Pancreas (tissue), 10 donors: Measurements from ENCODE around the gene GNGT1. TPM values are rescaled to one million over a fixed set of nuclear protein-coding genes. Genes with fewer than 3 reads are reported as not detected.
"Not testable (repeated sequence)": the region's sequence is repeated elsewhere in the genome, so short reads cannot be mapped to it uniquely, and the experiment has no call there.

Experiments used
- ATAC-seq, 4 donors: fragments of 200-7000 bp; cut with Tn5 transposase; one replicate each; pipeline versions ENCODE4 v1.8.0 to v1.9.1; 2020; ENCODE audit warnings: mild to moderate bottlenecking in 4 of 4, moderate library complexity in 4 of 4
- DNase-seq, 6 donors: peaks; one replicate each; pipeline ENCODE4 v3.0.0-alpha.2; 2020
- FAIRE-seq: peaks from 2 replicates; lab custom pipeline; 2012; peaks lifted over from hg19 to GRCh38; lab: Jason Lieb, UNC
- H3K27ac ChIP-seq, 4 donors: fragments of 200-600 bp; sonication (generic); 1 replicate in 3 of 4; 2 replicates in 1 of 4; pipeline versions ENCODE4 v1.5.0 to v1.8.0; 2020
- H3K27me3 ChIP-seq, 4 donors: fragments of 200-600 bp; one replicate each; pipeline ENCODE4 v1.8.0; 2021
- H3K36me3 ChIP-seq, 3 donors: fragments of 200-600 bp; sonication (generic) in 1 of 3; one replicate each; pipeline versions ENCODE4 v1.5.0 to v1.8.0; 2020 to 2021
- H3K4me1 ChIP-seq, 3 donors: fragments of 200-600 bp; one replicate each; pipeline ENCODE4 v1.8.0; 2021
- H3K4me3 ChIP-seq, 4 donors: fragments of 200-600 bp; sonication (generic) in 2 of 4; one replicate each; pipeline versions ENCODE4 v1.5.0 to v1.8.0; 2020 to 2021
- H3K9me3 ChIP-seq, 4 donors: fragments of 200-600 bp; one replicate each; pipeline ENCODE4 v1.8.0; 2021
- CTCF ChIP-seq, 4 donors: fragments of 200-600 bp; sonication (generic) in 3 of 4; IDR thresholded peaks; one replicate each; pipeline versions ENCODE4 v1.5.0 to v1.8.0; 2021; ENCODE audit warnings: antibody characterized with exemption in 4 of 4
- WGBS, 2 donors: extraction: QIAGEN DNeasy Blood & Tissue Kit; methylation state at CpG; one replicate each; pipeline ENCODE4 v1.1.7; 2013; 5-methylcytosine and 5-hydroxymethylcytosine counted together
- intact Hi-C, 3 donors: fragments of 100-400 bp; cut with DNase I; formaldehyde crosslinking; loops; one replicate each; pipeline versions ENCODE4 v1.11.1 to v1.14.2; 2022
- polyA plus RNA-seq, 2 donors: library from polyadenylated mRNA; stranded (reverse); fragments of 200-250 nt; gene quantifications; one replicate each; pipeline ENCODE4 v1.2.3, GENCODE V29; 2013
- total RNA-seq, 6 donors: library from RNA; stranded (reverse); fragmentation: NEBNext Ultra II Directional in 4 of 6; extraction: Animal tissue kit (Norgen Biotek cat#: 25700) in 4 of 6; gene quantifications; one replicate each; pipeline versions ENCODE4 v1.2.1 to v1.2.4, GENCODE V29; 2021 to 2023
- donor health status: healthy with polysubstance abuse.
- donor health status: DM: no; HTN: no; CAD: no; lungs with moderate emphysema.
- donor health status: DM: no; HTN: no; CAD: no.
- donor health status: control.
- donor health status: control.
- donor health status: Bipolar disorder and iron deficiency.
- donor health status: DM: yes; HTN: yes; CAD: no.
- donor health status: DM: no; HTN: no; CAD: no.
- donor health status: DM: no; HTN: no; CAD: no.
- donor health status: DM: yes; HTN: yes; CAD: no.

The GNGT1 gene
- total and polyA plus RNA-seq, 8 donors, result not detected

DNA sequence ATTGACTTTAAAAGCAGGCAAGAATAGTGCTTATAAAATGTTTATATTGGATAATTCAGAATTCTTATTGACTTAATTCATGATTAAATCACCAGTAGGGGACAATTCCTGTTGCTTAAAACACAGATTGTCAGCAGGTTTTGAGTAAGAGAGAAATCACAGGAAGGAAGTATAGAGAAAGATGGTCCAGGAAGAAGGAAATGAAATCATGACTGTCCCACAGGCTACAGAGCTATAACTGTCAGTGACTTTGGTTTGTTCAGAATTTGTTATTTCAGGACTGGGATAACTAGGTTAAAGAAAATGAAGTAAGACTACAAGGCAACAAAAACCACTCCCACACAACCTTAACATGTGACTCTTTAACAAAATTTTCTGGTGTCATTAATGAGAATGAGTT lies 6.8 kb downstream of the GNGT1 start:
- H3K4me1 ChIP-seq, result no peaks in the 10 kb centered on the region
- H3K27me3 ChIP-seq, result no peaks in the 10 kb centered on the region
- no peak for TF ChIP-seq CTCF (IDR thresholded peaks at IDR 0.05)
- no peak overlapping the region for H3K27ac ChIP-seq
- intact Hi-C loops, result no loop called here
- H3K36me3 ChIP-seq, result no peaks in the 10 kb centered on the region
- DNase-seq (no peak), ATAC-seq (no peak), FAIRE-seq (no peak)
- no peak overlapping the region for H3K4me3 ChIP-seq
- no peaks in the 10 kb centered on the region for H3K9me3 ChIP-seq

DNA sequence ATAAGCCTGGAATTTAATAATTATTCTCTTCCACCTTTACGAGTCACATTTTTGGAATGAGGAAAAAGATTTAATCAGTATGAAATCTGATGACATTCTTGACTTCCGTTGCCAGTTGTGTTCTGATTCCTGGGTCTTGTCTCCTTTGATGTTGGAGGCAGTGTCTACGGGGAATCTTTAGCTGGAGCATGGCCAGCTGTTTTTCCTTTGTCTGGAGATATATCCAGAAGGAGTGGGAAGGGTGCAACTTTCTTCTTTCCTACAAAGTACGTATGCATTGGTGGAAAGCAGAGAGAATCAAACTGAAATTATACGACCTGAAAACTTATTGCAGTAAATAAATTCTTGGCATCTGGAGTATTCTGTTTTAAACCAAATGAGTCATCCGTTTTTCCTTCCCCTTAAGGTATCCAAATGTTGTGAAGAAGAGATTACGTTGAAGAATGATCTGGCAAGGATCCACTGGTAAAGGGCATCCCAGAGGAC lies 8.3 kb downstream of the GNGT1 start:
- H3K27me3 ChIP-seq, result peaks cover 0 to 4% (median 0%) of the 10 kb centered on the region in 4 donors
- DNase-seq (no peak), FAIRE-seq (peak; percentile 9), ATAC-seq (peak in 1 of 4 donors; percentile 45)
- H3K4me1 ChIP-seq, result no peaks in the 10 kb centered on the region
- H3K27ac ChIP-seq, result peak overlapping the region in 2 of 4 donors; percentile 31 to 52
- H3K4me3 ChIP-seq, result no peak overlapping the region
- 20 to 26% methylated on average over 7 of the region's 7 CpGs for WGBS, 2 donors
- TF ChIP-seq CTCF (IDR thresholded peaks at IDR 0.05), result no peak
- intact Hi-C loops, result no loop called here
- no peaks in the 10 kb centered on the region for H3K9me3 ChIP-seq
- H3K36me3 ChIP-seq, result no peaks in the 10 kb centered on the region

- FAIRE-seq, result peak; percentile 78
- DNase-seq, H3K9me3 ChIP-seq, H3K4me3 ChIP-seq, ATAC-seq, H3K36me3 ChIP-seq, H3K4me1 ChIP-seq, intact Hi-C loops, H3K27me3 ChIP-seq: not testable (repeated sequence)
- H3K27ac ChIP-seq, result peak overlapping the region in 1 of 4 donors; percentile 52
- WGBS, 2 donors, result 65 to 77% methylated on average over 2 to 3 of the region's 3 CpGs
Observed at GRCh38 chr7:93915206-93915842, 9.0 kb downstream of the GNGT1 start.

- ATAC-seq, DNase-seq, H3K27ac ChIP-seq, H3K4me1 ChIP-seq, H3K9me3 ChIP-seq, H3K36me3 ChIP-seq, H3K4me3 ChIP-seq, intact Hi-C loops, H3K27me3 ChIP-seq: not testable (repeated sequence)
- FAIRE-seq, result peak; percentile 61
Observed at GRCh38 chr7:93915888-93916287, 9.5 kb downstream of the GNGT1 start.

DNA sequence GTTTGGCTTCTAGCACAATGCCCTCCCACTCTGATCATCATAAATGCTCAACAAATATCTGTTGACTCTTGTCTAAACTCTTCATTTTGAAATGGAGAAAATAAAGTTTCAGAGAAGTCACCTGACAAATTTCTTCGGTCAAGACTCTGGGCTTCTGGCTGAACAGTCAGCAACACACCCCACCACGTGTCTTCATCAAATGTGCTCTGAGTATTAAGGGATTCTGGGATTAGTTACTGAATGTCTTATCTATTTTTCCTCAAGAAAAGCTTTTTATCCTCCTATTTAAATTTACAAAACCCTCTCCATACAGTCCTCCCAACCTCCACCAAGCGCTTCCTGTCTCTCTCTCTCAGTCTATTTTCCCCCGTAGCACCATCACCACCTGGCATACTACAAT lies 9.9 kb downstream of the GNGT1 start:
- intact Hi-C loops, FAIRE-seq, H3K4me3 ChIP-seq, H3K27ac ChIP-seq, H3K27me3 ChIP-seq, H3K9me3 ChIP-seq, H3K36me3 ChIP-seq, H3K4me1 ChIP-seq, DNase-seq, ATAC-seq: not testable (repeated sequence)
- WGBS, 2 donors, result 63 to 66% methylated on average over 4 of the region's 4 CpGs

DNA sequence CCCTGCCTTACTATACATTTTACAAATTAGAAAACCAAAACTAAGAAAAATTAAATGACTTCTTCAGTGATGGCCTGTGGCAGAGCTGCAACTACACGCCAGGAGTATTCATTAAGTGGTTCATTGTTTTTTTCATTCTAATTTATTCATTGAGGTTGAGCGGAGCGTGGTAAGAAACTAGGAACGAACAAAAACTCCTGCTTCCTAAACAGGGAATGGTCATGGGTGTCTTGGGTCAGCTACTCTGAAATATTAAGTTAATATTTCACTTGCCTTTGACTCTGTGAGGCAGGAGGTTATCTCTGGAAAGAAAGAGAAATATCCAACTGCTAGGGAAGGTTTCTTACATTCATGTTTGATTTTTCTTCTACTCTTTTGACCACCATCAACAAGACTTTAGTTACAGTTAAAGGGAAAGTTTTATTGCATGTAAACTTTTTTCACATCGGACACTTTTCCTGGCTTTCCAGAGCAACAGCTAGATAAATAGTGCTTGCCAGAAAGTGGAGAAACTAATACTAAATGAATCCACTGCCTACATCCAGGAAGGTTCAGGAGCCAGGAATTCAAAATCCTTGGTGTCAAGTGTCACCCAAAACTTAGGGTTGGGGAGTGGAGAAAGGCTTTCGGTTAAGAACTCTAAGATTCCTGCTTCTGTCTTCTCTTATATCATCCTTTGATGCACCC lies 14.3 kb downstream of the GNGT1 start:
- no peak for TF ChIP-seq CTCF (IDR thresholded peaks at IDR 0.05)
- FAIRE-seq (no peak), DNase-seq (no peak), ATAC-seq (no peak)
- intact Hi-C loops, result no loop called here
- Histone ChIP-seq H3K36me3 (no peaks in the 10 kb centered on the region), H3K27me3 (peaks cover 0 to 4% (median 0%) of the 10 kb centered on the region in 4 donors), H3K27ac (peak overlapping the region in 3 of 4 donors; percentile 71 to 83 (median 75)), H3K9me3 (no peaks in the 10 kb centered on the region), H3K4me1 (no peaks in the 10 kb centered on the region), H3K4me3 (peak overlapping the region in 1 of 4 donors; percentile 45)
- 69 to 71% methylated on average over 6 of the region's 6 CpGs for WGBS, 2 donors
